KG1 (cell line): ENCODE data around the gene GATA2.

Experiments used
- DNase-seq: peaks from one replicate; lab custom pipeline; 2025; lab: John Stamatoyannopoulos, UW

GATA2 gene

GRCh38 chr3:128473180-128473519, 19.9 kb downstream of the GATA2 start:
- DNase-seq, result no peak

- DNase-seq, result no peak
Observed at GRCh38 chr3:128472449-128473179, 20.4 kb downstream of the GATA2 start.

DNA sequence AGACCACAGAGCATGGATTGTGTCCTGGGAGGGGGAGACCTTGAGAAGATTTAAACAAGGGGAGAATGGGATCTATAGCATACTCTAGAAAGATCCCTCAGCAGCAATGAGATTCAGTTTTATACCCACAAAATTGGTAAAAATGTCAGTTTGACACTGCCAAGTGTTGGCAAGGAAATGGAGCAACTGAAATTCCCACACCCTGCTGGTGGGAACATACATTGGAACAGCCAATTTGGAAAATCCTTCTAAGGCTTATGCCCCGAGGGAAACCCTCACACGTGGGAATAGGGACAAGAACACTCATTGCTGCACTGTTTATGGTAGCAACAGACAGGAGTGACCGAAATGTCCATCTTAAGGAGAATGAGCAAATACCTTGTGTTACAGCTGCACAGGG, 21.3 kb downstream of the GATA2 start:
- DNase-seq, result no peak

GRCh38 chr3:128471110-128471509, 21.9 kb downstream of the GATA2 start:
- DNase-seq, result no peak

GRCh38 chr3:128470134-128470899, 22.7 kb downstream of the GATA2 start:
- DNase-seq, result no peak

DNA sequence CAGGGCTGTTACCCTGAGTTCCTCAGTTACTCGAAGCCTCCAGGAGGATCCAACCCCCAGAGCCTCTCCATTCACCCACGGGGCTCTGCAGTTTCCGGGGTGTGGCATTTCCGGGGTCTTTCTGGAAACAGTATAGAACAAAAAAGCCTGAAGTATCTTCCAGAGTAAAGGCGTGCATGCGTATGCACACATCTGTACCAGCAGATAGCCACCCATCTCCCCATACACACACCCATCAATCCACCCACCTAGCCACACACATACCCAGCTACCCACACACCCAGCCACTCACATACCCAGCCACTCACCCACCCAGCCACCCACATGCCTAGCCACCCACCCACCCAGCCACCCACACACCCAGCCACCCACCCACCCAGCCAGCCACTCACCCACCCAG, 23.4 kb downstream of the GATA2 start:
- DNase-seq, result no peak

DNA sequence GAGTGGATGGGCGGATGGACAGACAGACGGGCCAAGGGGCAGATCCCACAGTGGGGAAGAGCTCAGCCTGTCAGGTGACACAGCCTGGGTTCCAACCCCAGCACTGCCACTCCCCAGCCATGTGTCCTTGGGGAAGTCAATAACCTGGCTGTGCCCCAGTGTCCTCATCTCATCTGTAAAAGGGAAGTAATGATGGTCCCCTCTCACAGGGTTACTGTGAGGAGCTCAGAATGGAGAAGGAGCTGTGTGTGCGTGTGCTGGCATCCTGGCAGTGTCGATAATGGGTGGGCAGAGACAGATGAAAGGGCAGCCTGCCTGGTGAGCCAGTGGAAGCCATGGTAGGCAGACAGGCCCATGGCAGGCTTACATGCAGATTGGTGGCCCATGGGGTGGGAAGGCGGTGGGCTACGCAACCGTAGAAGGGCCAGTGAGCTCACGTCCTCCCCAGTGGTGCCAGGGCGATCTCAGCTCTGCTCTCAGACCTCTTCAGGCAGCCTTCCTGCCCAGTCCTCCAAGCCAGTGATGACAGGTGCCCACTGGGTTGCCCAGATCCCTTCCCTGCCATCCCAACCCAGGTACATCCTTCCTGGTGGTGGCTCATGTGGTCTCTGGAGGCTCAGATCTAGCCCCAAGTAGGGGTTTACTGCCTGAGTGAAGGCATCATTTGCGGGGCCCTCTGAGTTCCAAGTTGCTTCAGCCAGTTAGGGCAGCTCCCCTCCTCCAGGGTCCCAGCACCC, 24.0 kb downstream of the GATA2 start:
- DNase-seq, result no peak

DNA sequence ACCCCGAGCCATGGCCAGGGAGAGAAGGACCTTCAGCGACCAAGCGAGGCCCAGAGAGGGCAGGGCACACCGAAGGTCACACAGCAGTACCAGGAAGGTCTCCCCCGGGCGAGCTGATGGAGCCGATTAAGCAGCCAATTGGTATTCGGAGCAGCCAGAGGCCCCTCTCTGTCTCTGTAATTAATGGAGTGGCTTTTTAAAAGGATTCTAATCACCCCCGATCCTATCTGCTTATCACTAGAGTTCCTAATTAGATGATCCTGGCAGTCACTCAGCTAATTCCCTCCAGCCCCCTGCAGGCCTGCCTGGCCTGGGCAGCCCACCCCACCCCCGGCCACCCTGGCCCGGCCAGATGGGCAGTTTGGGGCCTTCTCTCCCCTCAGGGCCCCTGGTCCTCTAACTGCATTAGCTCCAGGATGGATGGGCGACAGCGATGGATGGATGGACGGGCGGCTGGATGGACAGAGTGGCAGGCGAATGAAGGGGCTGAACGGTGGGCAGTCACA, 24.7 kb downstream of the GATA2 start:
- DNase-seq, result no peak

GRCh38 chr3:128466840-128467541, 26.0 kb downstream of the GATA2 start, which contains the start of gene DNAJB8:
Gene DNAJB8 (minus strand): TSS chr3:128466890. CDS start chr3:128463245, 3,645 bp downstream.
- DNase-seq, result no peak

DNA sequence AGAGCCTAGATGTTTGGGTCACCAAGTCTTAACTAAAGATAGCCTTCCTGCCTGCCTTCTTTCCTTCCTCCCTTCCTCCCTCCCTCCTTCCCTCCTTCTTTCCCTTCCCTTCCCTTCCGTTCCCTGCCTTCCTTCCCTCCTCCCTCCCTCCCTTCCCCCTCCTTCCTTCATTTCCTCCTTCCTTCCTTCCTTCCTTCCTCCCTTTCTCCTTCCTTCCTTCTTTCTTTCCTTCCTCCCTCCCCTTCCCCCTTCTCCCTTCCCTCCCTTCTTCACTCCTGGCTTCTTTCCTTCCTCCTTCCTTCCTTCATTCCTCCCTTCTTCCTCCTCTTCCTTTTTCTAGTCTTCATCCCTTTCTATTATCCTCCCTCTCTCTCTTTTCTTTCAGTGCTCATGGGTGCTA, 28.3 kb downstream of the GATA2 start:
- DNase-seq, result no peak

- DNase-seq, result no peak
Observed at GRCh38 chr3:128464188-128464587, 28.8 kb downstream of the GATA2 start.

- DNase-seq, result no peak
Observed at GRCh38 chr3:128463771-128464170, 29.2 kb downstream of the GATA2 start.

GRCh38 chr3:128463354-128463753, 29.6 kb downstream of the GATA2 start:
- no peak for DNase-seq

DNA sequence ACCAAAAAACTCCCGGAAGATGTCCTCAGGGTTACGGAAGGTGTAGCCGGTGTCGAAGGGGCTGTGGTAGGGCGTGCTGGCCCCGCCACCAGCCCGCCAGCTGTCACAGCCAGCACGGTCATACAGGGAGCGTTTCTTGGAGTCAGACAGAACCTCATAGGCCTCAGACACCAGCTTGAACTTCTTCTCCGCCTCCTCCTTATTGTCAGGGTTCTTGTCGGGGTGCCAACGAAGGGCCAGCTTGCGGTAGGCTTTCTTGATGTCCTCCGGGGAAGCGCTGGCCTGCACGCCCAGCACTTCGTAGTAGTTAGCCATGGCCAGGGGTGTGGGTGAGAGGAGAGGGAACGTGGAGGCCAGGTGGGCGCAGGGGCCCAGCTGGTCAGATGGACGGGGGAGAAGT, 30.1 kb downstream of the GATA2 start:
- no peak for DNase-seq

DNA sequence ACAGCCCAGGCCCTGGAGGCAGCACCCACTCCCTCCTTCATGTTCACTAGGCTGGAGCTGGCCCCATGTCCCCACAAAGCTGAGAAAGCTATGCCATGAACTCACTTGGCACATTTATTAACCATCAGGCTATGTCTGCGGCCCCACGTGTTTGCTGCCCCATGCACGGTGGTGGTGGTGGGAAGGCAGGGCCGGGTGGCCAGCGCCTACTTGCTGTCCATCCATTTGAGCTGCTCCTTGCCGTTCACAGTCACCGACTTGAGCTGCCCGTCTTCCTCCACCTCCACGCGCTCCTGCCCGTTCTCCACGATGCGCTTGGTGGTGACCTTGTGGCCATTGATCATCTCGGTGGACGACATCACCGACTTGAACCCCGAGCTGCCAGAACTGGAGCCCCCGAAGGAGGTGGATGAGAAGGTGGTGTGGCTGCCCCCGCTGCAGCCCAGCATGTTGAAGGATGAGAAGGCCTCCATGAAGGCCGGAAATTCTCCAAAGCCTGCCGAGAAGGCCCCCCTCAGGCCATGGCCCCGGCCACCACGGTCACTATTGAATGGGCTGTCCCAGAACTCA, 30.6 kb downstream of the GATA2 start:
- DNase-seq, result no peak

DNA sequence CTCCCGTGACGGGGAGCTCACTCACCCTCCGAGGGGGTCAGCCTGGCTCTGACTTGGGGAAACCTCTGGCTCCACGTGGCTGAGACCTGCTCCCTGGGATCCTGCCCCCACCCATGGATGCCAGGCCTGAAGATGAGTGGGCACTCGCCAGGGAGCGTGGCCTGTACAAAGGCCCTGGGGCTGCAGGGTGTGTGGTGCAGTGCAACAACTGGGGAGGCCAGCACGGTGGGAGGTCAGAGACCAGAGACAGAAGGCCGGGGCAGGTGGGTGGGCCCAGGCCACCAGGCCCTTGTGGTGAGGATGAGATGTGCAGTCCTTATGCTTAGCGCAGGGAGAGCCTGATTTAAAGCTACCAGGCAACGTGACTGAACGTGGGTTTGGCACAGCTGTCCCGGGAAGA, 31.3 kb downstream of the GATA2 start:
- DNase-seq, result no peak

- DNase-seq, result no peak
Observed at GRCh38 chr3:128459461-128459820, 33.6 kb downstream of the GATA2 start.

DNA sequence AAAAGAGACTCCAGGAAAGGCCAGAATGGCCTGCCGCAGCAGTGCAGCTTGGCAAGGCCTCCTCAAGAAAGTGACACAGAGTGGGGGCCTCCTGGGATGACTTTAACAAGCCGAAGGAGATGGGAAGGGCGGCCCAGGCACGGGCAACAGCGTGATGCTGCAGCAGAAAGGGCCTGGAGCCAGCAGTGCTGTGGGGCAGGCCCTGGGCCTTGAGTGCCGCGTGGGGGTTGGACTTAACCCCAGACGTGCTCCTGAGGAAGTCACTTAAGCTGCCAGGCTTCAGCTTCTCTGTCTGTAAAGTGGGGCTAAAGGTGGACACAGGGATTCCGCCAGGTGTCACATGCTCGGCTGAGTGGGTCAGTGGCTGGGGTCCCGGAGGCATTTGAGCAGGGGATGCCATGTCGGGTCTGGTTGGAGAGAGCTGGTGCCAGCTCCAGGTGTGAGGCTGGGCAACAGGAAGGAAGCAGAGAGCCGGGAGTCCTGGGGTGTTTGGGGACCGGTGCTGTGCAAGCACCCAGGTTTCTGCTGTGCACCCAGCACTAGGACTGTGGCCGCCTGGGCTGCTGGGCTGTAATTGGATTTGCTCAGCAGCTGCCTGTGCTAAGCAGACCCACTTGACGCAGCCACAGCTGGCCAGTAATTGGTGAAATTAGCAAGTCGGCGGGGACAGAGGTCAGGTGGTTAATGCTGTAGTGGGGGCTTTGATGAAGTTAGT, 34.1 kb downstream of the GATA2 start:
- DNase-seq, result no peak

DNA sequence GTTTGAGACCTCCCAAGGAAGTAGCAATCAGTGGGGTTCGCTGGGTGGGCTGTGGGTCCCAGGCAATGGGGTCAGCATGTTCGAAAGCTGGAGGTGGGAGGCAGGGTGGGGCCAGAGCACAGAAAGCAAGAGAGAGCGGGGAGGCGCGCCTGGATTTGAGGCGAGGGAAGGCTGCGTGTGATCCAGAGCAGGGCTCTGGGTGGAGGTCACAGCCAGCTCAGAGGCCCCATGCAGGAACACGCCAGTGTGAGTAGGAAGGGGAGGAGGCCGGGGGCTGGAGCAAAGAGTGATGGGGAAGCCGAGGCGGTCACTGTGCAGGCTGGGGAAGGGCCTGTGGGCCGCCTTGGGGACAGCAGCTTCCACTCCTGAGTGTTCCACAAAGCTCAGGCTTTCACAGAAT, 35.1 kb downstream of the GATA2 start:
- no peak for DNase-seq

DNA sequence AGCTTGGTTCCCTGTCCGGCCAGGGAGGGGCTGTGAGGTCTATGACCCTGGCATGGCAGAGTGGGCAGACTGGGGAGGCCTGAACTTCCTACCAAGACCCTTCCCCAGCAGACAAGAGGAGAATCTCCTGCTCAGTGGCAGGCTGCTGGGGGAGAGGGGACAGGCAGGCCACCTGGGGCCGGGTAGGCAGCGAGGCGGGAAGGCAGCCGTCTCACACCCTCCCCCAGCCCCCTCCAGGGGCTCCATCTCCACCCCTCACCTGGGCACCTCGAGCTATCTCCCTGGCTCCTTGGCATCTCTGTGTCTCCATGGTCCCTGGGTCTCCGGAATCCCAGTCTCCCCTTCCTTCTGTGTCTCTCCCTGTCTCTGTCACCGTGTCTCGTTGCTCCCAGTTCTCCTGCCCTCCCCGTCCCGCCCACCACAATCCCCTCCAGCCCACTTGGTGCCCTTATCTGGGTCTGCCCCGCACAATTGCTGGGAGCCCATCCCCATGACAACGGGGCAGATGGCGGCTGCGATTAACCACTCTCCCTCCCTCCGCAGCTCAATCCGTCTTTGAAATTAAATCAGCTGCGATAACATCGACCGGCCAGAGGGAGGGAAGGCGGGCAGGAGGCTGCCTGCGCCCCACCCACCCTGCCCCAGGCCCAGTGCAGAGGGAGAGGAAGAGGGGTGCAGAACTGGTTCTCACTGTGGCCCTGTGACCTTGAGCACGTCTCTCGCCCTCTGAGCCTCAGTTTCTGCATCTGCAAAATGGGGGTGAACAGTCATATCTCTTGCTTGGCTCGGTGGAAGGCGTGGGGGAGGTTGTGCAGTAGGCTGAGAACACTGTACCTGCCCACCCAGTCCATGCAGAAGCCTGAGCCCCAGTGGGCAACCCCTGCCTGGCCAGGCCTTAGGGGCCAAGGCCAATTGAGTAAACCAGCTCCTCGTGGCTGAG, 36.0 kb downstream of the GATA2 start:
- DNase-seq, result no peak
